AG04449 (cell line): ENCODE results near the gene CENPP.

Experiments used
- CTCF ChIA-PET: fragments of 350-600 bp; formaldehyde crosslinking; extraction: SDS; loops from one replicate; lab custom pipeline; 2021; ENCODE audit warnings: antibody characterized with exemption; lab: Yijun Ruan, JAX
- POLR2A ChIA-PET: fragments of 400-600, 350-600 bp; formaldehyde crosslinking; extraction: SDS; loops from one replicate; lab custom pipeline; 2020; ENCODE audit warnings: antibody characterized with exemption, inconsistent platforms; lab: Yijun Ruan, JAX
- DNase-seq: peaks from one replicate; pipeline ENCODE4 v3.0.0-alpha.2; 2010; ENCODE audit warnings: low read depth, low spot score
- H3K4me3 ChIP-seq: 2 replicates; pipeline ENCODE4 v1.5.1; 2011; ENCODE audit warnings: low read depth, mild to moderate bottlenecking, control low read depth, low read length
- TF ChIP-seq, protein P1 (sequence below): IDR thresholded peaks from one replicate; pipeline ENCODE4 v1.5.1; 2011; ENCODE audit warnings: mild to moderate bottlenecking, moderate library complexity, low read length, control low read depth, inconsistent platforms; ENCODE audit not compliant: insufficient read depth; ENCODE audit errors: missing control alignments

CENPP gene

DNA sequence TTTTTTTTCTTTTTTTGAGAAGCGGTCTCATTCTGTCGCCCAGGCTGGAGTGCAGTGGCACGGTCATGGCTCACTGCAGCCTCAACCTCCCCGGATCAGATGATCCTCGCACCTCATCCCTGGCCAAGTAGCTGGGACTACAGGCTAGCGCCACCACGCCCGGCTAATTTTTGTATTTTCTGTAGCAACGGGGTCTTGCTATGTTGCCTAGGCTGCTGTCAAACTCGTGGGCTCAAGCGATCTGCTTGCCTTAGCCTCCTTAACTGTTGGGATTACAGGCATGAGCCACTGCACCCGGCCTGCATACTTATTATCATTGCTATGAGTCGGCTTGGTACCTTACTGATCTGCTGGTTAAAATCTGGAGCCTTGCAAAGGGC, 31.5 kb upstream of the CENPP start:
- peak overlapping the region; percentile 67 for H3K4me3 ChIP-seq
- DNase-seq, result no peak
- TF ChIP-seq, protein P1, sequence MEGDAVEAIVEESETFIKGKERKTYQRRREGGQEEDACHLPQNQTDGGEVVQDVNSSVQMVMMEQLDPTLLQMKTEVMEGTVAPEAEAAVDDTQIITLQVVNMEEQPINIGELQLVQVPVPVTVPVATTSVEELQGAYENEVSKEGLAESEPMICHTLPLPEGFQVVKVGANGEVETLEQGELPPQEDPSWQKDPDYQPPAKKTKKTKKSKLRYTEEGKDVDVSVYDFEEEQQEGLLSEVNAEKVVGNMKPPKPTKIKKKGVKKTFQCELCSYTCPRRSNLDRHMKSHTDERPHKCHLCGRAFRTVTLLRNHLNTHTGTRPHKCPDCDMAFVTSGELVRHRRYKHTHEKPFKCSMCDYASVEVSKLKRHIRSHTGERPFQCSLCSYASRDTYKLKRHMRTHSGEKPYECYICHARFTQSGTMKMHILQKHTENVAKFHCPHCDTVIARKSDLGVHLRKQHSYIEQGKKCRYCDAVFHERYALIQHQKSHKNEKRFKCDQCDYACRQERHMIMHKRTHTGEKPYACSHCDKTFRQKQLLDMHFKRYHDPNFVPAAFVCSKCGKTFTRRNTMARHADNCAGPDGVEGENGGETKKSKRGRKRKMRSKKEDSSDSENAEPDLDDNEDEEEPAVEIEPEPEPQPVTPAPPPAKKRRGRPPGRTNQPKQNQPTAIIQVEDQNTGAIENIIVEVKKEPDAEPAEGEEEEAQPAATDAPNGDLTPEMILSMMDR, result no peak
- CTCF ChIA-PET, result interaction anchor here (1.4 to 5.3 kb wide), 3 partner anchors 15 to 155 kb away, joined by 3 to 38 read pairs (median 4); no protein-coding TSS in a partner anchor
- POLR2A ChIA-PET, result interaction anchor here (0.8 kb wide), 1 partner anchor 15 kb away, joined by 3 read pairs; no protein-coding TSS in a partner anchor

- H3K4me3 ChIP-seq, result no peak overlapping the region
- ChIA-PET POLR2A (no interaction called here), CTCF (interaction anchor here (1.1 to 5.3 kb wide), 4 partner anchors 14 to 161 kb away, joined by 3 to 38 read pairs (median 4); no protein-coding TSS in a partner anchor)
- DNase-seq, result no peak
- TF ChIP-seq, protein P1, result no peak
Observed at GRCh38 chr9:92295240-92295790, 30.4 kb upstream of the CENPP start.

GRCh38 chr9:92295827-92296258, 29.9 kb upstream of the CENPP start:
- DNase-seq, result no peak
- ChIA-PET CTCF (interaction anchor here (1.1 to 5.3 kb wide), 5 partner anchors 13 to 339 kb away, joined by 3 to 38 read pairs (median 3); no protein-coding TSS in a partner anchor), POLR2A (no interaction called here)
- TF ChIP-seq, protein P1, result no peak
- H3K4me3 ChIP-seq, result no peak overlapping the region

DNA sequence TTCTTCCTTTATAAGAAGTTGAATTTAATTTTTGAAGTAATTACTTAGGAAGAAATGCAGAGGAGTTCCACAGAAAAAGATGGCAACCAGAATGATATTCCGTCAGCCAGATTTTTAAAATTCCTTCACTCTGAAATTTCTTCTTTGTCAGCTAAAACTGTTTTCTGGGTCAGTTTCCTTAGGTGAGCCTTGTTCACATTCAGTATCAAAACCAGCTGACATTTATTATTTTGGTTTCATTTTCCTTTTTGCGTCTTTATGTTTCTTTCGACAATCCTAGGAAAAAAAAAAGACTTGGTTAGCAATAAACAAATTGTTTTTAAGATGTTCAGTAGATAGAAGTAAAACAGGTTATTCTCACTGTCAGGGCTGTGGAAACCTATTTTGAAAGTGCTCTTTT, 28.1 kb upstream of the CENPP start:
- TF ChIP-seq, protein P1, result no peak
- DNase-seq, result no peak
- CTCF ChIA-PET, result interaction anchor here (1.0 to 5.3 kb wide), 3 partner anchors 30 to 337 kb away, joined by 3 to 38 read pairs (median 4); no protein-coding TSS in a partner anchor
- POLR2A ChIA-PET, result no interaction called here
- H3K4me3 ChIP-seq, result no peak overlapping the region

GRCh38 chr9:92298036-92298435, 27.7 kb upstream of the CENPP start:
- CTCF ChIA-PET, result interaction anchor here (1.6 to 5.3 kb wide), 2 partner anchors 158 to 336 kb away, joined by 4 to 38 read pairs; no protein-coding TSS in a partner anchor
- H3K4me3 ChIP-seq, result no peak overlapping the region
- POLR2A ChIA-PET, result no interaction called here
- no peak for DNase-seq
- TF ChIP-seq, protein P1, result no peak

DNA sequence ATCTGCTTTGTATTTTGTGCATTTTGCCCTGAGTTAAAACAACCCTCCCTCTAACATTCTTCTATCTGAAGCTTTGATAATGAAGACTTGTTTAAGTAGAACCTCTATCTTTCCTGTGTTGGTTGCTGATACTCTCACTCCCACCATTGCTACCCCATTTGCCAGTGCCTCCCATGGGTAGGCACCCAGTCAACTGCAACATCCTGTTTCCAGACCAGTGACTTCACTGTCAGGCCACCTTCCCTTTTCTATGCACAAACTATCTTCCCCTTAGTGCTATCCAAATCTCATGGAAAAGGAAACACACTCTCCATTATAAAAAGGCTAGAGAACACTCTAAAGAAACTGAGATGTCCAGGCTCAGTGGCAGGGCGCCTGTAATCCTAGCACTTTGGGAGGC, 26.6 kb upstream of the CENPP start:
- ChIA-PET CTCF (interaction anchor here (5.3 kb wide), 1 partner anchor 160 kb away, joined by 38 read pairs; no protein-coding TSS in a partner anchor), POLR2A (no interaction called here)
- TF ChIP-seq, protein P1, result no peak
- no peak overlapping the region for H3K4me3 ChIP-seq
- no peak for DNase-seq
